ENCODE data around the gene FILIP1L. TPM values are rescaled to one million over a fixed set of nuclear protein-coding genes. Genes with fewer than 3 reads are reported as not detected.
A peak's percentile ranks its signal among the peaks of the same experiment; 100 is the strongest.

Gene FILIP1L
- total and polyA plus RNA-seq, 2 of the 13 experiments (the other 11 are each of a cell fraction or from before 2014, with no cell fraction given): 8.1 to 187 TPM

DNA sequence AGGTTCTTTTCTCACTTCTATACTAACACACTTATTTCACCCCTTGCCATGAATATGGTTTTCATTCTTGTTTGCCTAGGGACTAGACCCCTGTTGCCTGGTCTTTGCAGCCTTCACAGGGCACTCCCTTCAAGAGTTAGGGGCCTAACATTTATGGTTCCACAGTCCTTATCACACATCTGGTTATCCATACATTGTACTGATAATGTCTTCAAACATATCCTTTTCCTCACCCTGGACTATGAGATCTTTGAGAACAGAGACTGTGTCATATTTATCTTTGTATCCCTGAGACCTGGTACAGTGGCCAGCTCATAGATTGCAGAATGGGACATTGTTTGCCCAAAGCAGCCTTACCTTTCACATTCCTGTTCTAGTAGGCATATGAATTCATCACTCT, 190.4 kb downstream of the FILIP1L start (continued):
- TF ChIP-seq MYNN (CRISPR knock-in tag; IDR thresholded peaks at IDR 0.05; ENCODE audit: low read depth) (no peak), CBFB (CRISPR knock-in tag; IDR thresholded peaks at IDR 0.05) (no peak), ZNF572 (CRISPR knock-in tag; IDR thresholded peaks at IDR 0.05) (no peak), ZNF496 (CRISPR knock-in tag; IDR thresholded peaks at IDR 0.05; ENCODE audit: insufficient replicate concordance) (no peak), ISL2 (CRISPR knock-in tag; IDR thresholded peaks at IDR 0.05) (peak; percentile 88), STAG1 (CRISPR knock-in tag; IDR thresholded peaks at IDR 0.05) (no peak), ZNF709 (CRISPR knock-in tag; IDR thresholded peaks at IDR 0.05) (no peak), ZNF556 (CRISPR knock-in tag; IDR thresholded peaks at IDR 0.05; ENCODE audit: borderline replicate concordance) (no peak; the same call in 1 of the 2 replicates), ZNF552 (CRISPR knock-in tag; IDR thresholded peaks at IDR 0.05; ENCODE audit: borderline replicate concordance) (no peak), ZNF772 (CRISPR knock-in tag; IDR thresholded peaks at IDR 0.05) (no peak), ERF (CRISPR knock-in tag; IDR thresholded peaks at IDR 0.05) (0 out of 2 replicates have a peak, but pooled peaks have one; percentile 38), ZC3H13 (CRISPR knock-in tag; IDR thresholded peaks at IDR 0.05) (no peak), MZF1 (CRISPR knock-in tag; IDR thresholded peaks at IDR 0.05; ENCODE audit: borderline replicate concordance) (no peak), XRCC5 (optimal IDR thresholded peaks at IDR 0.05; ENCODE audit: low read length) (no peak), GLI4 (CRISPR knock-in tag; IDR thresholded peaks at IDR 0.05; ENCODE audit: borderline replicate concordance) (no peak), KDM1A (CRISPR knock-in tag; IDR thresholded peaks at IDR 0.05) (no peak), ZNF703 (CRISPR knock-in tag; IDR thresholded peaks at IDR 0.05; ENCODE audit: borderline replicate concordance) (no peak), SOX13 (IDR thresholded peaks at IDR 0.05) (peak; percentile 45; the same call in 1 of the 2 replicates), SOX13 (CRISPR knock-in tag; conservative IDR thresholded peaks at IDR 0.05 in 1 of 2, IDR thresholded peaks at IDR 0.05 in 1 of 2) (peak in 1 of 2 experiments; percentile 75; a peak in 1 of 4 replicates), ZBTB7B (CRISPR knock-in tag; IDR thresholded peaks at IDR 0.05) (peak; percentile 53; the same call in 1 of the 2 replicates), FOXM1 (CRISPR knock-in tag; IDR thresholded peaks at IDR 0.05) (no peak), HDAC1 (CRISPR knock-in tag; IDR thresholded peaks at IDR 0.05) (0 out of 2 replicates have a peak, but pooled peaks have one; percentile 29), ZNF615 (CRISPR knock-in tag; IDR thresholded peaks at IDR 0.05; ENCODE audit: borderline replicate concordance) (no peak), ZFP36L1 (CRISPR knock-in tag; IDR thresholded peaks at IDR 0.05) (no peak), HDAC2 (CRISPR knock-in tag; IDR thresholded peaks at IDR 0.05) (peak; percentile 70; the same call in 1 of the 2 replicates), NCOA5 (CRISPR knock-in tag; IDR thresholded peaks at IDR 0.05) (no peak), ZNF589 (CRISPR knock-in tag; conservative IDR thresholded peaks at IDR 0.05) (no peak), ZBTB20 (CRISPR knock-in tag; IDR thresholded peaks at IDR 0.05; ENCODE audit: borderline replicate concordance, low read depth) (peak; percentile 77; the same call in 1 of the 2 replicates), SIN3A (IDR thresholded peaks at IDR 0.05; ENCODE audit: borderline replicate concordance, low read depth, low read length) (no peak)
- TF ChIP-seq, protein P1, sequence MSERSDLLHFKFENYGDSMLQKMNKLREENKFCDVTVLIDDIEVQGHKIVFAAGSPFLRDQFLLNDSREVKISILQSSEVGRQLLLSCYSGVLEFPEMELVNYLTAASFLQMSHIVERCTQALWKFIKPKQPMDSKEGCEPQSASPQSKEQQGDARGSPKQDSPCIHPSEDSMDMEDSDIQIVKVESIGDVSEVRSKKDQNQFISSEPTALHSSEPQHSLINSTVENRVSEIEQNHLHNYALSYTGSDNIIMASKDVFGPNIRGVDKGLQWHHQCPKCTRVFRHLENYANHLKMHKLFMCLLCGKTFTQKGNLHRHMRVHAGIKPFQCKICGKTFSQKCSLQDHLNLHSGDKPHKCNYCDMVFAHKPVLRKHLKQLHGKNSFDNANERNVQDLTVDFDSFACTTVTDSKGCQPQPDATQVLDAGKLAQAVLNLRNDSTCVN (CRISPR knock-in tag; IDR thresholded peaks at IDR 0.05; ENCODE audit: borderline replicate concordance): no peak
- TF ChIP-seq, protein P2, sequence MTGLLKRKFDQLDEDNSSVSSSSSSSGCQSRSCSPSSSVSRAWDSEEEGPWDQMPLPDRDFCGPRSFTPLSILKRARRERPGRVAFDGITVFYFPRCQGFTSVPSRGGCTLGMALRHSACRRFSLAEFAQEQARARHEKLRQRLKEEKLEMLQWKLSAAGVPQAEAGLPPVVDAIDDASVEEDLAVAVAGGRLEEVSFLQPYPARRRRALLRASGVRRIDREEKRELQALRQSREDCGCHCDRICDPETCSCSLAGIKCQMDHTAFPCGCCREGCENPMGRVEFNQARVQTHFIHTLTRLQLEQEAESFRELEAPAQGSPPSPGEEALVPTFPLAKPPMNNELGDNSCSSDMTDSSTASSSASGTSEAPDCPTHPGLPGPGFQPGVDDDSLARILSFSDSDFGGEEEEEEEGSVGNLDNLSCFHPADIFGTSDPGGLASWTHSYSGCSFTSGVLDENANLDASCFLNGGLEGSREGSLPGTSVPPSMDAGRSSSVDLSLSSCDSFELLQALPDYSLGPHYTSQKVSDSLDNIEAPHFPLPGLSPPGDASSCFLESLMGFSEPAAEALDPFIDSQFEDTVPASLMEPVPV (CRISPR knock-in tag; IDR thresholded peaks at IDR 0.05): no peak

Measured in HepG2 (cell line).